Measurements from ENCODE around the gene CDK1. TPM values are rescaled to one million over a fixed set of nuclear protein-coding genes. Genes with fewer than 3 reads are reported as not detected.
A peak's percentile ranks its signal among the peaks of the same experiment; 100 is the strongest.
"Not testable (repeated sequence)": the region's sequence is repeated elsewhere in the genome, so short reads cannot be mapped to it uniquely, and the experiment has no call there.

Gene CDK1
- polyA plus RNA-seq, 4 donors: 69.7 to 94.8 (median 71.2) TPM

DNA sequence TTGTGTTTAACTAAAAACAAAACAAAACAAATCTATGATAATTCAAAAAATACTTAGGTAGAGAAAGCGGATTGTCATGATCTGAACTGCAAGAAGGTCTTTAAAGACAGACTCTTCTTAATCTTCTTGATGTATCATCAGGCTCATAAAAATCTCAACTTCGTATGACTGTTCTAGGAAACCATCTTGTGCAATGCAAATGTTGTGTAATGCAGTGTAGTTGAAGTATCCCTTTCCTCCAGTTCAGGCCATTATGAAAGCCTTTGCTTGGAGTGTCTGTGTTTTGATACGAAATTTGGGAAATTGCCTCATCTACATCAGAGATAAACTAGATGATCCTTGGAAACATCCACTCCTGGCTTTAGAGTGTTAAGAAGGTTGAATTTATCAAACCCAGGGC lies 30.9 kb downstream of the CDK1 start:
- DNase-seq (ENCODE audit: low read depth in 4 of 4, low spot score in 3 of 4): no peak

GRCh38 chr10:60810437-60811182 lies 32.3 kb downstream of the CDK1 start:
- no peak for DNase-seq (ENCODE audit: low read depth in 4 of 4, low spot score in 3 of 4)

GRCh38 chr10:60816628-60817397 lies 38.5 kb downstream of the CDK1 start:
- peak; percentile 81 to 87 (median 83) for DNase-seq (ENCODE audit: low read depth in 4 of 4, low spot score in 3 of 4)

- DNase-seq (ENCODE audit: low read depth in 4 of 4, low spot score in 3 of 4): no peak
Observed at GRCh38 chr10:60817398-60817805, 39.1 kb downstream of the CDK1 start.

GRCh38 chr10:60818134-60818770 lies 40.0 kb downstream of the CDK1 start:
- DNase-seq (ENCODE audit: low read depth in 4 of 4, low spot score in 3 of 4): peak in 1 of 4 donors; percentile 36

DNA sequence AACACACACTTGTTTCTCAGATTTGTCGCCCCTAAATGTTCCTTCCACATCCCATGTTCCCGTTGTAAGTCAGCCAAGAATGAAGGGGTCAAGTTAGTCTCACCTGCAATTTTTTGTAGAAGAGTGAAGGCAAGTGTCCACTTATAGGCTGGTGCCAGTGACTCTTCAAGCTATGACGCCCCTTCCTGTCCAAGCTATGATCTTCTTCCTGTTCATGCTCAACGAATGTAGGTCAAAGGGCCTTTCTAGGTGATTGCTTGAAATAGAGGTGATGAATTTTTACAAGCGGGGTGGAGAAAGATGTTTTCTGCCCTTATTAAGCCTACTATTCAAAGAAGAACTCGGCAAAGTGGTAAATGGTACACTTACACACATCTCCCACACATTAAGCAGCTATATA lies 41.0 kb downstream of the CDK1 start:
- no peak for DNase-seq (ENCODE audit: low read depth in 4 of 4, low spot score in 3 of 4)

DNA sequence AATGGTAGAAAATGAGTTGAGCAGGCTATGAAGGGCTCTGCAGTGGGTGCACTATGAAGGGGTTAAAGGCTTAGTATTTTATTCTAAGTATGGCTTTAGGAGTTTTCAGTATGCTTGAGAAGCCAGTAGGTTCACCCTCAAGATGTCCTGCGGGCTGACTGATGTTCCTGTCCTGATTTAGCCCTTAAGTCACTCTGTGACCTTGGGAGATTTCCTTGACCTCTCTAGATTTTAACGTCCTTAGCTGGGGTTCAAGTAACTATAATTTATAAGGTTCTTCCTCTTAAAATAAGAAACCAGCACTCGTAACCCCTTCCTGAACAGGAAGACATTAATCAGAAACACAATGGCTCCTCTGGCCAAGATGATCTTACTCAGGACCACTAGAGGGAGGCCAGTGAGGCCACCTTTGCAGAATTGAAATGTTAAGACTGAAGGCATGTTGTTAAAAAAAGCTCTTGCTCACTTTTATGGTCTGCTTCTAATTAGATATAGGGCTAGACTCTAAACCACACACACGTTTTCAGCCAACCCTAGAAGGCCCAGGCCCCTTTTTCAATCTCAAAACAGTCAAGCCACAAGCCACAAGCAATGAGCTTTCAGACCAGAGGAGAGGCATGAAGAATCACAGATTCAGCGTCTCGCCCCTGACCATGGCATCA lies 41.9 kb downstream of the CDK1 start:
- peak in 1 of 4 donors; percentile 50 for DNase-seq (ENCODE audit: low read depth in 4 of 4, low spot score in 3 of 4)

DNA sequence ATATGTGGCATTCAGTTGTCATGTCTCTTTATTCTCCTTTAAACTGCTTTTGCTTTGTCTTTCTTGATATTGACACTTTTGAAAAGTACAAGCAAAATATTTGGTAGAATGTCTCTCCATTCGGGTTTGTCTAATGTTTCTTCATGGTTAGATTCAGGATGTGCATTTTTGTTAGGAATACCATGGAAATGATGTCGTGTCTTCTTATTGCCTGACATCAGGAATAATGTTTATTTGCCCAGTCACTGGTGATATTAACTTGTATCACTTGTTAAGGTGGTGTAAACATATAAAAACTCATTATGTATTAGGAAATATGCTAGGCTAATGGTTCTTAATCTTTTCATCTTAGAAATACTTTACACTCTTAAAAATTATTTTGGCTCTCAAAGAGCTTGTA lies 43.4 kb downstream of the CDK1 start:
- DNase-seq (ENCODE audit: low read depth in 4 of 4, low spot score in 3 of 4): no peak

- DNase-seq (ENCODE audit: low read depth in 4 of 4, low spot score in 3 of 4): no peak
Observed at GRCh38 chr10:60822809-60823208, 44.5 kb downstream of the CDK1 start.

DNA sequence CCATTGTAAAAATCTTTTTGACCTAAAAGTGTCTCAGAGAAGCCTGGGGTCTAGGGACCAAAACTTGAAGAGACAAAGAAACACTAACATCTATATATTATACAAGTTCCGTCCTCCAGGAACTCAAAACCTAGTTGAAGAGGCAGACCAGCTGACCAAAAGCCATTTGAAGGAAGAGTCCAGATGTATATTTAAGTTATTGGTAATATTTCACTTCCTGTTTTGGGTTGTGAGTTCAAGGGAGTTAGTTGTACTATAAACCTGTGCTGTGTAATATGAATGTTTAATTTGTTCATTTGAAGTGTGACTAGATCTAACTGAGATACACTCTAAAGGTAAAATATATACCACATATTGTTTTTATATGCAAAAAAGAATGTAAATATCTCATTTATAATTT lies 45.0 kb downstream of the CDK1 start:
- no peak for DNase-seq (ENCODE audit: low read depth in 4 of 4, low spot score in 3 of 4)

- no peak for DNase-seq (ENCODE audit: low read depth in 4 of 4, low spot score in 3 of 4)
Observed at GRCh38 chr10:60825520-60825919, 47.2 kb downstream of the CDK1 start.

DNA sequence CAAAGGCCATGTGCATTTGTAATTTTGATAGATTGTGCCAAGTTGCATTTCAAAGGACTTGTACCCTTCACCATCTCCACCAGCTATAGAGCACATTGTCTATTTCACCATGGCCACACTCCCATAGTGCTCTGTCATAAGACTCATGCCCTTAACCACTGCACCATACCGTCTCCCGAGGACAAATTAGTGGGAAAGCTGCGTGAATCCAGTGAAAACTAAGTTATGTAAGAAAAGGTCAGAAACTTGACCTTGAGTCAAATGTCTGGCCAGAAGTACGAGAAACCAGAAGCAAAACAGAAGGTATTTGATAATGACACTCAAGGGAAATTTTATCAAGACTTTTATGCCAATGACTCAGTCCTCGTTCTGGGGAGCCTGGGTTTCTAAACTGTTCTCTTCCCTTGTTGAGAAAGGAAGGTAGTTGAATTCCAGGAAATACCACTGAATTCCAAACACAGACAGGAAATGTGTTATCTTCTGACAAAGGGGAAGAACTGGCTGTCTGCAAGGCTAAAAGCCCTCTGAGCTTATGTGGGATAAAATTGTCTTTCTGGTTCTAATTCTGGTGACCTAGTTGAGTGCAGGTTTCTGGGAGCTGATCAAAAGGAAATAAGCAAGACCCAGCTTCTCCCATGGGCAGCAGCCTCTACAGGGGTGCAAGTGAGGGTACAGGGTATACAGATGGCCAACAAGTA lies 49.7 kb downstream of the CDK1 start:
- DNase-seq (ENCODE audit: low read depth in 4 of 4, low spot score in 3 of 4): no peak

DNA sequence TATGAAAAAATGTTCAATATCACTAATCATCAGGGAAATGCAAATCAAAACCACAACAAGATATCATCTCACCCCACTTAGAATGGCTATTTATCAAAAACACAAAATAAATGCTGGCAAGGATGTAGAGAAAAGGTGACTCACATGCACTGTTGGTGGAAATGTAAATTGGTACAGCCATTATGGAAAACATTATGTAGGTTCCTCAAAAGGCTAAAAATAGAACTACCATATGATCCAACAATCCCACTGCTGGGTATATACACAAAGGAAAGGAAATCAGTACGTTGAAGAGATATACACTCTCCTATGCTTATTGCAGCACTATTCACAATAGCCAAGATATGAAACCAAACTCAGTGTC lies 50.2 kb downstream of the CDK1 start:
- no peak for DNase-seq (ENCODE audit: low read depth in 4 of 4, low spot score in 3 of 4)

- not testable (repeated sequence) for DNase-seq (ENCODE audit: low read depth in 4 of 4, low spot score in 3 of 4)
Observed at GRCh38 chr10:60832136-60832535, 53.9 kb downstream of the CDK1 start.

DNA sequence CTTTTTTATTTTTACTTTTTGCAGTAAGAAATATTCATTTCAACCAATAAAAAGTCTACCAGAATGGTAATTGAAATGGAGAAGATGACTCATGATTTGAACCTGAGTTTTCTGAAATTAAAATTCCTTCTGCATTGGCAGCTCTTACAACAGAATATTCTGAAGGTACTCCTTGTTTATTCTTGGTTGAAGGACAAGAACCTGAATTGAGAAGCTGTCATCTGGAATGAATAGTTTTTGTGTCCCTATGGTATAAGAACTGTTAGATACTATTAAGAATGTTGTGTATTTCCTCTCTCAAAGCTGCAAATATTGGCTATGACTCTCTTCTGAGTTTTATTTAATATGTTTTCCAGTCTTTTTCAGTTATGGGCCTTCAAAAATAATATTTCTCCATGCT lies 56.1 kb downstream of the CDK1 start:
- DNase-seq (ENCODE audit: low read depth in 4 of 4, low spot score in 3 of 4): no peak

DNA sequence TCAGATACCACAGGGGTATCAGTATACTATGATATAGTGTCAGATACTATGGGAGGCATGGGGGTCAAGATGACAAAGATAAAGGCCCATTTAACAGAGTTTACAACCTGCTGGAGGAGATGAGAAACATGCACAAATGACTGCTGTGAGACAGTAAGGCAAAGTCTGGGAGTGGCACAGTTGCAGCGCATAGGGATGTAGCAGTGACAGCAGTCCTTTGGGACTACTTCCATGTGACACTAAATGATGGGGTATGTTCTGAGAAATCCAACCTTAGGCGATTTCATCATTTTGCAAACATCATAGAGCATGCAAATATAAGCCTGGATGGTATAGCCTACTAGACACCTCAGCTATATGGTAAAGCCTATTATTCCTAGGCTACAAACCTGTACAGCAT lies 56.8 kb downstream of the CDK1 start:
- no peak for DNase-seq (ENCODE audit: low read depth in 4 of 4, low spot score in 3 of 4)

DNA sequence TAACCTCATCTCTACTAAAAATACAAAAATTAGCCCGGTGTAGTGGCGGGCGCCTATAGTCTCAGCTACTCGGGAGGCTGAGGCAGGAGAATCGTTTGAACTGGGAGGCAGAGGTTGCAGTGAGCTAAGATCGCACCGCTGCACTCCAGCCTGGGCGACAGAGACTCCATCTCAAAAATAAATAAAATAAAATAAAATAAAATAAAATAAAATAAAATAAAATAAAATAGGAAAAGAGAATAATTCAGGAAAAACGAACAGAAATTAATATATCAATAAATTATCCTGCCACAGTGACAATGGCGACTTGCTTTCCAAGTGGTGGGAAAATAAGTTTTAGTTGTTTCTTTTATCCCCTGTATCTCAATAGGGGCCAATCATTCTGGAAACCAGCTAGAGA lies 62.9 kb downstream of the CDK1 start:
- DNase-seq (ENCODE audit: low read depth in 4 of 4, low spot score in 3 of 4): not testable (repeated sequence)

- DNase-seq (ENCODE audit: low read depth in 4 of 4, low spot score in 3 of 4): no peak
Observed at GRCh38 chr10:60842694-60843093, 64.4 kb downstream of the CDK1 start.
